GM19455 (cell line): ENCODE results near the gene FBXW7.

ENCODE experiments used
- ATAC-seq: cut with Tn5 transposase; IDR thresholded peaks from one replicate; pipeline ENCODE4 v1.9.1; 2021; ENCODE audit not compliant: unreplicated experiment

Gene FBXW7

DNA sequence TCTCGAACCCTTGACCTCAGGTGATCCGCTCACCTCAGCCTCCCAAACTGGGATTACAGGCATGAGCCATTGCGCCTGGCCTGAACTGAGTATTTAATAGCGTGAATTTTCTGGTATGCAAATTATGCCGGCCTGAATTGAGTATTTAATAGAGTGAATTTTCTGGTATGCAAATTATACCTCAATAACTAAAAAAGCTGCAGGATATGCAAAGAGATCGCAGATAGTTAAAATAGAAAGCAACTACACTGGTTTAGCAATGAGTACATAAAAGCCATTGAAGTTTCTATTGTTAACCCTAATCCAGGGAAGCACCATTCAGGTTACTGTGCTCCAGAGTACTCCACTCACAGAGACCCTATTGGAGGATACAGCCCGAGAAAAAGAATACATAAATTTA is 22.8 kb downstream of the FBXW7 start:
- no peak for ATAC-seq

GRCh38 chr4:152512483-152512882 is 23.4 kb downstream of the FBXW7 start:
- ATAC-seq: no peak

DNA sequence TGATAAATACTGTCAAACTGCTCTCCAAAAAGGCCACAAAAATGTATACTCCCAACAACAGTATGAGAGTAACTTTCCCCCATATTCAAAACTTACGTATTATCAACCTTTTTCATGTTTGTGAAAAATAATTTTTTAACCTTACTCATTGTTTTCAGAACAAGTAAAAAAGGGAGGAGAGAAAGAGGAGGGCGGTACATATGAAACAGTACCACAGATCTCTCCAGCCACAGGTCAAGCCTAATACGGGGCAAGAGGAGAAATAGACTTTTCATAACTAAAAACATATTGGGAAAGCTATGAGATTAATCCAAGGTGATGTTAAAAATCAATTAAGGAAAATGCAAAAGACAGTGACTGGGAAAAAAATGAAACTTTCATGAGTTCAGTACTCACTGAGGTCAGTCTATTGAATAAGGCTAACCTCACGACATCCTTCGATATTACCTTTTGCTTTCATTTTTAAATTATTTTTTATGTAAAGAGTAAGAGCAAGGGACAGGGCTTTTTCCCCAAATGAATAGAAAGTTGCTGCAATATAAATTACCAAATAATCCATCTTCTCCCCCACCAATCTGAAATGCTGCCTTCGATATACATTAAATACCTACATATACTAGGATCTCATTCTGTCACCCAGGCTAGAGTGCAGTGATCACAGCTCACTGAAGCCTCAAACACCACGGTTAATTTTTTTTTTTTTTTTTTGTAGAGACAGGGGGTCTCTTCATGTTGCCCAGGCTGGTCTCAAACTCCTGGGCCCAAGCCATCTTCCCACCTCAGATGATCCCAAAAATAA is 25.3 kb downstream of the FBXW7 start:
- no peak for ATAC-seq

- no peak for ATAC-seq
Measured at GRCh38 chr4:152509595-152510225, 26.2 kb downstream of the FBXW7 start.

DNA sequence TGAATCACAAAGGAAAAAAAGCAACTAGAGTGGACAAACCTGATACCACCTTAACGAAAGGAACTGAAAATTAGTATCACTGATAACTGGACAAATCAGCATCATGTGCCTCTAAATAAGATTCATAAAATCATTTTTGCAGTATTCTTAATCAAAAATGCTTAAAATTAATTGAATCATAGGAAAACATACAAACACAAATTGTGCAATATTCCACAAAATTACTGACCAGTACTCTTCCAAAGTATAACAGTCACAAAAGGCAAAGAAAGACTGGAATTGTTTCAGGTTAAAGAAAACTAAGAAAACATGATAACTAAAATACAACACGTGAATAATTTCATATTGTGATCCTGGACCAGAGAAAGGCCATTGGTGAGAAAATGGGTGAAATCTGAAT is 27.1 kb downstream of the FBXW7 start:
- ATAC-seq: no peak

DNA sequence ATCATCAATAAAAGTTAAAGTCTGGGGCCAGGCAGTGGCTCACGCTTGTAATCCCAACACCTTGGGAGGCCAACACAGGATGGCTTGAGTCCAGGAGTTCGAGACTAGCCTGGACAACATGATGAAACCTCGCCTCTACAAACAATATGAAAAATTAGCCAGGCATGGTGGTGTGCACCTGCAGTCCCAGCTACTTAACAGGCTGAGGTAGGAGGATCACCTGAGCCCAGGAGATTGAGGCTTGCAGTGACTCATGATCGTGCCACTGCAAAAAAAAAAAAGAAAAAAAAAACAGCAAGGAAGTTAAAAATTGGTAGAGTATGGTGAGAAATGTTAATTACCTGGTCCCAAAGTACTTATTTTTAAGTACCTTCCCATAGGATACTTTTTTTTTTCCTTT is 27.5 kb downstream of the FBXW7 start:
- ATAC-seq: no peak

DNA sequence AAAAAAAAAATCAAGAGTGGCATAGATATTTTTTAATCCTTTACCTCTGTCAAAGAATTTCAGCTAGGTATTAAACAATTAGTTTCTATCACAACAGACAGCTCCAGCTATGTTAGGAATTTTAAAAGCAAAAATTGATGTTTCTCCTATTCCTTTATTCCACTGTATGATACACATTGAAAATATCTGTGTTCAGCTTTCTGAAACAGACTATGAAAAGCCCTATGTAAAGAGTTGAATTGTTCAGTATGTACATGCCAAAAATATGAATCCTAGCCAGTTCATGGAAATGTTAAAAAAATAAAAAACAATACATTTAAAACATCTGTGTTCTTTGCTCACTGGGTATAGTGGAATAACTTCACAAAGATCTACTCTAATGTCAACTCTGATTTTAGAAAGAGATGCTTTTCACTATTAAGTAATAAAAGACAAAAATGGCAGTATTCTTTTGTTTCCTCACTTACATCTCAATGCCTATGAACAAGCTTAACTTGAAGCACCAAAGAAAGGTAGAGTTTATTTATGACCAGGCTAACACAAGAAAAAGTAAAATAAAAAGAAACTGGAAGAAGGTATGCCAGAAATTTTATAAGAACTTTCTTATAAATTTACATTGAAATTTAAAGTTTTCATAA is 32.1 kb downstream of the FBXW7 start:
- no peak for ATAC-seq

DNA sequence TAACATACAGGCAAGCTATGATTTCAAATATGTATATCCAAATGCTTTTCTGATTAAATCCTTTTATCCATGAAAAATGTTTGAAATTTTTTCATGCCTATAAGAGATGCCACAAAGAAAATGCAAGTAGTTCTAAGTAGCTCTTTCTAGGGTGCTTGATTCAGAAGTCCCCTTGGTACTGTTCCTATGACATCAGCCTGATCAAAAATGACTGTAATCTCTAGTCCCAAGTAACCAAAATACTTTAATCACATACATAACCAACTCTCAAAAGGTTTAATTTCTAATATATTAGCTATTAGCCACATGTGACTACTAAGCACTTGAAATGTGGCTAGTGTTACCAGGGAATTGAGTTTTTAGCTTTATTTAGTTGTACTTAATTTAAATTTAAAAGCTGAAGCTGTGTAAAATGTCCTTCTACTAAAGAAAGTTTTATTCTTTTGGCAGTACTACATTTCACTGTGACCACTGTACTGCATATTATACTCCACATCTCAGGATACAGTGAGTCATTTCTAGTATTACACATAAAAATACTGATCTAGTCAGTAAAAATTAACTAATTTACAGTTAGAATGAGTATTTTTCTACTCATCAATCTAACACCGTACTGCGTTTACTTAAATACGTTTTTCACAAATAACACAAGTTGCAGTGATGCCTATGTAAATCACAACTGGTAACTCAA is 33.9 kb downstream of the FBXW7 start:
- no peak for ATAC-seq

GRCh38 chr4:152500800-152501434 is 35.0 kb downstream of the FBXW7 start:
- peak; percentile 70 for ATAC-seq

DNA sequence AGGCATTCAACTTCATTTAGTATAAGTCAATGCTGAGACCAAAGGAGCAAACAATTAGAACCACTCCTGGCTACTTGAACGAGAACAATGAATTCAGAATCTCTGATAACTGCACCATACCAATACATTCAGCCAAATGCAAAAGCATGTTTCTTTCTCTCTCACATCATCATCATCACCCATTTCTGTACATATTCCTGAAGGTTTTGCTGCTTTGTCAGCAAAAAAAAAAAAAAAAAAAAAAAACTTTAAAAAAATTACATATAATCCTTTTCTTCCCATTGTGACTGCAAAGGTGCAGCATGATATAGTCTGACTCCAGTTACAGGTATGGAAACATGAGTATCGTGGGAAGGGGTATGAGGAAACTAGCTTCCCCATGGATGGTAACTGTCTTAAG is 35.6 kb downstream of the FBXW7 start:
- no peak for ATAC-seq

DNA sequence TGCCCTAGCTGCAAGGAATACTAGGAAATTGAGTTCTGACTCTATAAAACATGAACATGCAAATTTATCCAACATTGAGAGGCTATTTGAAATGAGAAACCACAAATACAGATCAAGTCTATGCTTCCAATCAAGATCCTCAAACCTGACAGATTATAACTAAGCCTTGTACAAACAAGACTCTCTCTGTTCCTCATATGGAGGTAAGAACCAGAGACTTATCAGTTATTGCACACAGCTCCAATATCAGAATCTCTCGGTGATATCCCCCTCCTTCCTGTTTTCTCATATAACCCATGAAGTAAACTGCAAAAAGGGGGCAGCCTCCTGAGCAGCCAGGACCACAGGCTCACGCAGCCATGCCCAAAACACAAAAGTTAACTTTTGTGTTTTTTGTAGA is 36.5 kb downstream of the FBXW7 start:
- ATAC-seq: no peak

GRCh38 chr4:152494020-152494419 is 41.9 kb downstream of the FBXW7 start:
- ATAC-seq: no peak

DNA sequence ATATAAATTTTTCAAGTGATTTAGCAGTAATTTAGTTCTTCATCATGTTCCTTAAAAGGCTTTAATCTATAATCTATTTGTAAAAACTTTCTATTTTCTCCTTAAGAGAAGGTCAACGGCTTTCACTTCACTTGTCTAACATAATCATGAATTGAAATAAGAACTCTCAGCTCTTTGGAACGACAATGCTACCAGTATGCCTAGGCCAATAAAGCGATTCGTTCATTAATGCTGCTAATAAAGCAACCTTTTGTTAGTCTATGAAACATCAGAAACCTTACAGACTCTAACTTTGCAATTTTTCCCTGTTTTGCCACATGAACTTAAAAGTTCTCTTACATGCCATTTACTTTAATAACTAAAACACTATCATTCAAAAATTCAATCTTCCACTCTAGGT is 47.6 kb downstream of the FBXW7 start:
- ATAC-seq: no peak

GRCh38 chr4:152486429-152487389 is 49.2 kb downstream of the FBXW7 start:
- no peak for ATAC-seq

DNA sequence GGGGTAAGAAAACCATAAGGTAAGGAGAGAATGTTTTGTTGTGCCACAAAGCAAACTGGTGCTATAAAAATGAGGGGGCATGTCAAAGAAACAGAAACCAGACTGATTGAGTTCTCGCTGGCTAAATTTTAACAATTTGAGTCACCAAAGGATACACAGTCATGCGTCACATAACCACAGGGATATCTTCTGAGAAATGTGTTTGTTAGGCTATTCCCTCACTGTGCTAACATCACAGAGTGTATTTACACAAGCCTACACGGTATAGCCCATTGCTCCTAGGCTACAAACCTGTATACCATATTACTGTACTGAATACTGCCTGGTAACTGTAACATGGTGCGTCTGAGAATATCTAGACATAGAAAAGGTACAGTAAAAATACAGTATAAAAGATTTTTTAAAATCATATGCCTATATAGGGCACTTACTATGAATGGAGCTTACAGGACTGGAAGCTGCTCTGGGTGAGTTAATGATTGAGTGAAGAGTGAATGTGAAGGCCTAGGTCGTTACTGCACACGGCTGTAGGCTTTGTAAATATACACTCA is 50.1 kb downstream of the FBXW7 start:
- peak; percentile 98 for ATAC-seq

- no peak for ATAC-seq
Measured at GRCh38 chr4:152482211-152482610, 53.7 kb downstream of the FBXW7 start.

- ATAC-seq: no peak
Measured at GRCh38 chr4:152480901-152481300, 55.0 kb downstream of the FBXW7 start.

DNA sequence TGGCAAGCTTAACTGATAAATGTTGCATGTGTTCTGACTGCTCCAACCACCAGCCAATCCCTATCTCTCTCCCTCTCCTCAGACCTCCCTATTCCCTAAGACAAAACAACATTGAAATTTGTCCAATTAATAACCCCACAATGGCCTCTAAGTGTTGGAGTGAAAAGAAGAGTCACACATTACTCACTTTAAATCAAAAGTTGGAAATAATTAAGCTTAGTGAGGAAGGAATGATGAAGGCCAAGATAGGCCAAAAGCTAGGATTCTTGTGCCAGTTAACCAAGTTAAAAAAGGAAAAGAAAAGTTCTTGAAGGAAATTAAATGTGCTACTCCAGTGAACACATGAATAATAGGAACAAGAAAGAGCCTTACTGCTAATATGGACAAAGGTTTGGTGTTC is 55.6 kb downstream of the FBXW7 start:
- ATAC-seq: no peak

- ATAC-seq: no peak
Measured at GRCh38 chr4:152479428-152480026, 56.4 kb downstream of the FBXW7 start.
